Amniotic epithelial cell (primary cell): ENCODE results near the gene TBC1D3D.
"Not testable (repeated sequence)": the region's sequence is repeated elsewhere in the genome, so short reads cannot be mapped to it uniquely, and the experiment has no call there.

Experiments
- DNase-seq: peaks from one replicate; pipeline ENCODE4 v3.0.0-alpha.2; 2010; ENCODE audit warnings: low read depth

The TBC1D3D gene

DNA sequence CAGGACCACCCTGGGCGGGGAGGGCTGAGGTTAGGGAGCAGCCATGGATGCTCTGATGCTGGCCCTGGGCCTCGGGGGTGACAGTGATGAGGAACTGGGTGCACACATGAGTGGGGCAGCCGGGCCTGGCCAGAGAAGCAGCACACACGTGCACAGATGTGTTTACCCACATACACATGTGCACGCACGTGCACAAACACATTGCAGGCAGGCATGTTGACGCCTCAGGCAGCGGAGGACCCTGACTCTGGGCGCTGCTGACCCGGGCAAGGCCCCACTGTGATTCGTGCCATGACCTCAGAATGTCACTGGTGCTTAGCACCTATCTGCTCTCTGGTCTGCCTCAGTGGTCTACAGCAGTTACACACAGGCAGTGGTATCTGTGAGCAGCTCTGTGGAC lies at the start of gene TBC1D3D:
Gene TBC1D3D, plus strand, starts transcription at position 301 of the 400 bp plus-strand sequence. CDS start 1,585 bp downstream, outside the sequence.
- not testable (repeated sequence) for DNase-seq

DNA sequence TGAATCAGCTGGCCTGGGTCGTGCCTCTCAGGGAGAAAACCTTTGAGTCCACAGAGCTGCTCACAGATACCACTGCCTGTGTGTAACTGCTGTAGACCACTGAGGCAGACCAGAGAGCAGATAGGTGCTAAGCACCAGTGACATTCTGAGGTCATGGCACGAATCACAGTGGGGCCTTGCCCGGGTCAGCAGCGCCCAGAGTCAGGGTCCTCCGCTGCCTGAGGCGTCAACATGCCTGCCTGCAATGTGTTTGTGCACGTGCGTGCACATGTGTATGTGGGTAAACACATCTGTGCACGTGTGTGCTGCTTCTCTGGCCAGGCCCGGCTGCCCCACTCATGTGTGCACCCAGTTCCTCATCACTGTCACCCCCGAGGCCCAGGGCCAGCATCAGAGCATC lies 14.8 kb upstream of the TBC1D3D start, which contains the start of gene TBC1D3L:
Gene TBC1D3L, minus strand, starts transcription at position 101 of the 400 bp plus-strand sequence. CDS start 1,540 bp downstream, outside the sequence.
- DNase-seq, result not testable (repeated sequence)
